Tibial nerve (tissue), 4 donors: ENCODE results near the gene LOXL1. TPM values are rescaled to one million over a fixed set of nuclear protein-coding genes. Genes with fewer than 3 reads are reported as not detected.

Source experiments
- DNase-seq, 2 donors: peaks; one replicate each; pipeline ENCODE4 v3.0.0-alpha.2; 2019; ENCODE audit warnings: low spot score in 2 of 2
- H3K27ac ChIP-seq, 4 donors: fragments of 200-600 bp; sonication (generic) in 3 of 4; one replicate each; pipeline ENCODE4 v1.5.1; 2017 to 2019; ENCODE audit warnings: mild to moderate bottlenecking in 1 of 4
- H3K27me3 ChIP-seq, 2 donors: fragments of 200-600 bp; sonication (generic) in 1 of 2; one replicate each; pipeline versions ENCODE4 v1.5.1 to v1.6.0; 2017 to 2019
- H3K36me3 ChIP-seq, 3 donors: fragments of 200-600 bp; sonication (generic); one replicate each; pipeline ENCODE4 v1.5.1; 2018 to 2019
- H3K4me1 ChIP-seq, 4 donors: fragments of 200-600 bp; sonication (generic) in 3 of 4; one replicate each; pipeline ENCODE4 v1.5.1; 2017 to 2019
- H3K4me3 ChIP-seq, 4 donors: fragments of 200-600 bp; sonication (generic) in 3 of 4; one replicate each; pipeline ENCODE4 v1.5.1; 2017 to 2019; ENCODE audit warnings: mild to moderate bottlenecking in 1 of 4, moderate library complexity in 1 of 4
- H3K9me3 ChIP-seq, 4 donors: fragments of 200-600 bp; sonication (generic) in 3 of 4; one replicate each; pipeline ENCODE4 v1.5.1; 2017 to 2019
- CTCF ChIP-seq, 5 experiments: fragments of 200-600 bp in 3 of 5; fragments of 450-650 bp in 2 of 5; sonication (generic) in 3 of 5; IDR thresholded peaks; one replicate each; pipeline ENCODE4 v1.5.1; 2016 to 2019; ENCODE audit warnings: antibody characterized with exemption in 5 of 5, mild to moderate bottlenecking in 3 of 5, moderate library complexity in 2 of 5
- EP300 ChIP-seq, 2 donors: sonication (generic); formaldehyde crosslinking; IDR thresholded peaks; one replicate each; pipeline ENCODE4 v1.6.1; 2017; ENCODE audit warnings: antibody characterized with exemption in 2 of 2, mild to moderate bottlenecking in 1 of 2
- POLR2A ChIP-seq, 2 donors: fragments of 450-650 bp; IDR thresholded peaks; one replicate each; pipeline ENCODE4 v1.6.1; 2017; ENCODE audit warnings: antibody characterized with exemption in 2 of 2, mild to moderate bottlenecking in 2 of 2, moderate library complexity in 2 of 2
- WGBS, 2 donors: methylation state at CpG; one replicate each; pipeline ENCODE4 v1.1.5; 2018; 5-methylcytosine and 5-hydroxymethylcytosine counted together
- total RNA-seq, 4 donors: library from RNA; depleted of rRNA; stranded (reverse); fragments of >200 nt; gene quantifications; one replicate each; pipeline ENCODE4 v1.1.0, GENCODE V29; 2016

LOXL1 gene
- total RNA-seq, 4 donors from 2014 or later, result 21.6 to 29.1 (median 24.4) TPM

- no peak for DNase-seq
- Histone ChIP-seq H3K27me3 (no peaks in the 10 kb centered on the region), H3K4me1 (peaks cover 0 to 24% (median 19%) of the 10 kb centered on the region in 4 donors), H3K27ac (no peak overlapping the region), H3K9me3 (peaks cover 0 to 5% (median 0%) of the 10 kb centered on the region in 4 donors), H3K4me3 (no peak overlapping the region), H3K36me3 (no peaks in the 10 kb centered on the region)
- 86 to 89% methylated on average over 3 of the region's 3 CpGs for WGBS, 2 donors
- TF ChIP-seq EP300 (IDR thresholded peaks at IDR 0.05), result no peak
- TF ChIP-seq POLR2A (IDR thresholded peaks at IDR 0.05), result no peak
- no peak for TF ChIP-seq CTCF (IDR thresholded peaks at IDR 0.05)
Measured at GRCh38 chr15:73918784-73919183, 7.5 kb upstream of the LOXL1 start.

DNA sequence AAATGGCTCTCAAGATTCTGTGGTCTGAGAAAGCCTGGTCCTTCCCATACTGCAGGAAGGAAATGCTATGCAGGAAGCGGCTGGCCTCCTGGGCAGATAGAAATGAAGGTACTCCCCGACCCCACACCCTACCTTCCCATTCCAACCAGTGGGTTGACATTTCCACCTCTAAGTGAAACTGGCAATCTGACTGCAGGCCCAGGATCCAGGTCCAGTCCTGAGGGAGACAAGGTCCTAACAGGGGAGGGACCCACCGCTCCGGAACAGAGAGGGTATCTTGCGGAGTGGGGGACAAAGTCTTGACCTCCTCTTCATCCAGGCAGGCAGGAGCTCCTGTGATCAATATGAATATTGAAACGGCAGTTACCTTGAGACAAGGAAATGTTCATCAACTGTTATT is 6.6 kb upstream of the LOXL1 start:
- no peak for DNase-seq
- WGBS, 2 donors, result 90% methylated on average over 6 of the region's 6 CpGs
- peaks cover 0 to 34% (median 28%) of the 10 kb centered on the region in 4 donors for H3K4me1 ChIP-seq
- no peaks in the 10 kb centered on the region for H3K27me3 ChIP-seq
- peaks cover 0 to 5% (median 0%) of the 10 kb centered on the region in 4 donors for H3K9me3 ChIP-seq
- no peak overlapping the region for H3K4me3 ChIP-seq
- H3K36me3 ChIP-seq, result no peaks in the 10 kb centered on the region
- no peak overlapping the region for H3K27ac ChIP-seq
- TF ChIP-seq CTCF (IDR thresholded peaks at IDR 0.05) (no peak), POLR2A (IDR thresholded peaks at IDR 0.05) (no peak), EP300 (IDR thresholded peaks at IDR 0.05) (no peak)

- H3K36me3 ChIP-seq, result no peaks in the 10 kb centered on the region
- H3K9me3 ChIP-seq, result no peaks in the 10 kb centered on the region
- H3K4me3 ChIP-seq, result no peak overlapping the region
- no peaks in the 10 kb centered on the region for H3K27me3 ChIP-seq
- peaks cover 0 to 50% (median 35%) of the 10 kb centered on the region in 4 donors for H3K4me1 ChIP-seq
- no peak overlapping the region for H3K27ac ChIP-seq
- no peak for DNase-seq
- TF ChIP-seq CTCF (IDR thresholded peaks at IDR 0.05), result no peak
- no peak for TF ChIP-seq POLR2A (IDR thresholded peaks at IDR 0.05)
- no peak for TF ChIP-seq EP300 (IDR thresholded peaks at IDR 0.05)
- WGBS, 2 donors, result 66 to 72% methylated on average over 4 of the region's 4 CpGs
Measured at GRCh38 chr15:73921254-73921925, 4.9 kb upstream of the LOXL1 start.

DNA sequence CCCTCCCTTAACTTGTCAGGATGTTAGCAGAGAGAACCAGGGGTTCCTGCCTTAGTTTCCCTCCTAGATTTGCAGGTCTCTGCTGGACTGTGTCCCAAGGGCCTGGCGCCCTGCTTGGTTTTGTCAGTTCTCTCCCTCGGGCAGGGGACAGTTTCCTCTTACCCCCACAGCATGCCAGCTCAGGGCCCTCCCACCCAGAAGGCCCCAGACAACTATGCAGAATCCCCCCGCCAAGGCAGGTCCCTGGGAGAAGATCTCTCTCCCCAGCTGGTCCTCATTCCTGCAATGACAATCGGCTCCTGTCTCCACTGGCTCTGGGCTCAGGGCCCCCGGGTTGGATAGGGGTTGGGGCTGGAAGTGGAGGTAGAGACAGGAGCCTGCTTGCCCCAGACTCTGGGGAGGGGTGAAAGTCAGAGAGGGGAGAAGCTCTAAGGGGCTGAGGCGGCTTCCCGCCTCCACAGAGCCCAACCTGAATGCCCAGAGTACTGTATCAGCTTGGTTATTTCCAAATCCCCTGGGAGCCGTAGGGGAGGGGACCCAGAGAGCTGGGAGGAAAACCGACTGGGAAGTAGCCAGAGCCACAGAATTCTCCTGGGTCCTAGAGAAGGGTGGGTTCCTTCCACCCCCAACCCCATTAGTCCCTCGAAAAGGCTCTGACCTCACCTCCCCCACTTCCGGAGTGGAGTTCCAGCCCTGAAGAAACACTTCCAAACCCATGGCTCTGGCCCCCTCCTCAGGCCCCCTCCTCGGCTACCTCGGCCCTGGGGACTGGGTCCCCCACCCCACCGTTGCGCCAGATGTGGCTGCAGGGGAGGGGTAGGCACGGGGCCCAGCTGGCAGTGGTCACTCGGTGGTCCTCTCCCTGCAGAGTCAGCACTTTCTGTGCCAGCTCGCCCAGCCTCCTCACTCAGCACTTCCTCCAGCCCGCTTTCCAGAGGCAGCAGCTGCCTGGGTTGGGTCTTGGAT is 3.8 kb upstream of the LOXL1 start:
- Histone ChIP-seq H3K27me3 (peaks cover 0 to 1% of the 10 kb centered on the region in 2 donors), H3K27ac (peak overlapping the region in 3 of 4 donors; percentile 4 to 90 (median 61)), H3K4me3 (no peak overlapping the region), H3K36me3 (no peaks in the 10 kb centered on the region), H3K4me1 (peaks cover 0 to 61% (median 39%) of the 10 kb centered on the region in 4 donors), H3K9me3 (no peaks in the 10 kb centered on the region)
- no peak for DNase-seq
- TF ChIP-seq EP300 (IDR thresholded peaks at IDR 0.05), result no peak
- TF ChIP-seq POLR2A (IDR thresholded peaks at IDR 0.05), result no peak
- TF ChIP-seq CTCF (IDR thresholded peaks at IDR 0.05), result no peak
- WGBS, 2 donors, result 21 to 27% methylated on average over 19 of the region's 19 CpGs

- H3K27ac ChIP-seq, result peak overlapping the region in 3 of 4 donors; percentile 4 to 90 (median 61)
- WGBS, 2 donors, result 30 to 42% methylated on average over 7 of the region's 7 CpGs
Measured at GRCh38 chr15:73923156-73923487, 3.1 kb upstream of the LOXL1 start.

More at GRCh38 chr15:73923156-73923487, 3.1 kb upstream of the LOXL1 start:
- H3K4me3 ChIP-seq, result no peak overlapping the region
- H3K27me3 ChIP-seq, result peaks cover 0 to 8% of the 10 kb centered on the region in 2 donors
- no peak for TF ChIP-seq CTCF (IDR thresholded peaks at IDR 0.05)
- TF ChIP-seq EP300 (IDR thresholded peaks at IDR 0.05), result no peak
- no peak for TF ChIP-seq POLR2A (IDR thresholded peaks at IDR 0.05)
- no peaks in the 10 kb centered on the region for H3K36me3 ChIP-seq
- DNase-seq, result no peak
- no peaks in the 10 kb centered on the region for H3K9me3 ChIP-seq
- H3K4me1 ChIP-seq, result peaks cover 0 to 68% (median 39%) of the 10 kb centered on the region in 4 donors
